SK-N-SH (cell line): ENCODE data around the gene TES. TPM values are rescaled to one million over a fixed set of nuclear protein-coding genes. Genes with fewer than 3 reads are reported as not detected.

Experiments used
- CTCF ChIA-PET: fragments of 300-600, 350-600 bp; formaldehyde crosslinking; extraction: SDS; loops from one replicate; lab custom pipeline; 2021; lab: Yijun Ruan, JAX
- POLR2A ChIA-PET: fragments of 350-600 bp; sonication (Branson Sonifier 250); formaldehyde crosslinking; extraction: SDS; loops from one replicate; lab custom pipeline; 2020; ENCODE audit warnings: antibody characterized with exemption, inconsistent platforms; lab: Yijun Ruan, JAX
- DNase-seq: peaks from one replicate; pipeline ENCODE4 v3.0.0; 2012
- H2AFZ ChIP-seq: fragments of 200-600 bp; sonication (generic); 2 replicates; pipeline ENCODE4 v1.8.1; 2016; ENCODE audit warnings: antibody characterized with exemption, mild to moderate bottlenecking, low read depth
- H3F3A ChIP-seq: fragments of 200-600 bp; sonication (generic); replicated peaks from 2 replicates; pipeline ENCODE3; 2016; ENCODE audit warnings: antibody characterized with exemption, mild to moderate bottlenecking; ENCODE audit not compliant: insufficient read depth
- H3K27ac ChIP-seq, 2 experiments: fragments of 200-500 bp in 1 of 2; fragments of 200-600 bp in 1 of 2; sonication (Bioruptor generic) in 1 of 2; sonication (generic), shearing (Covaris generic) in 1 of 2; 2 replicates each; pipeline versions ENCODE4 v1.5.1 to v1.6.1; 2014 to 2016; ENCODE audit warnings: low read depth in 2 of 2, inconsistent platforms in 1 of 2, low read length in 1 of 2, mild to moderate bottlenecking in 1 of 2, mixed read lengths in 1 of 2
- H3K27me3 ChIP-seq: fragments of 200-600 bp; sonication (generic), shearing (Covaris generic); 2 replicates; pipeline ENCODE4 v1.6.1; 2016; ENCODE audit warnings: mixed run types; ENCODE audit not compliant: insufficient read depth
- H3K36me3 ChIP-seq, 2 experiments: fragments of 200-500 bp in 1 of 2; fragments of 200-600 bp in 1 of 2; sonication (Bioruptor generic) in 1 of 2; sonication (generic) in 1 of 2; replicated peaks in 1 of 2; 2 replicates each; pipeline versions ENCODE3 to v1.5.1; 2014 to 2016; ENCODE audit warnings: low read length in 1 of 2, mild to moderate bottlenecking in 1 of 2; ENCODE audit not compliant: insufficient read depth in 2 of 2, control insufficient read depth in 1 of 2
- H3K4me1 ChIP-seq, 2 experiments: fragments of 200-500 bp in 1 of 2; fragments of 200-600 bp in 1 of 2; sonication (Bioruptor generic) in 1 of 2; sonication (generic), shearing (Covaris generic) in 1 of 2; 2 replicates each; pipeline versions ENCODE4 v1.5.1 to v1.6.1; 2014 to 2016; ENCODE audit warnings: low read depth in 1 of 2, low read length in 1 of 2, mixed run types in 1 of 2; ENCODE audit not compliant: insufficient read depth in 2 of 2, control insufficient read depth in 1 of 2
- H3K4me2 ChIP-seq: fragments of 200-600 bp; sonication (generic), shearing (Covaris generic); 2 replicates; pipeline ENCODE4 v1.6.1; 2017; ENCODE audit warnings: mixed run types
- H3K4me3 ChIP-seq, 2 experiments: fragments of 200-500 bp in 1 of 2; fragments of 200-600 bp in 1 of 2; sonication (Bioruptor generic) in 1 of 2; sonication (generic), shearing (Covaris generic) in 1 of 2; 2 replicates each; pipeline versions ENCODE4 v1.5.1 to v1.8.1; 2014 to 2016; ENCODE audit warnings: low read depth in 2 of 2, inconsistent platforms in 1 of 2, low read length in 1 of 2, mild to moderate bottlenecking in 1 of 2, mixed read lengths in 1 of 2, moderate library complexity in 1 of 2
- H3K79me2 ChIP-seq: fragments of 200-600 bp; sonication (generic); 2 replicates; pipeline ENCODE4 v1.8.1; 2017; ENCODE audit warnings: mild to moderate bottlenecking; ENCODE audit not compliant: insufficient read depth
- H3K9ac ChIP-seq: fragments of 200-600 bp; sonication (generic); 2 replicates; pipeline ENCODE4 v1.6.1; 2017; ENCODE audit warnings: mixed run types
- H3K9me2 ChIP-seq: fragments of 200-600 bp; sonication (generic); 2 replicates; pipeline ENCODE4 v1.6.1; 2017; ENCODE audit warnings: mixed run types
- H3K9me3 ChIP-seq: fragments of 200-600 bp; sonication (generic); 2 replicates; pipeline ENCODE4 v1.6.1; 2017; ENCODE audit warnings: mixed run types, mild to moderate bottlenecking, moderate library complexity
- H4K20me1 ChIP-seq: fragments of 200-600 bp; sonication (generic); 2 replicates; pipeline ENCODE4 v1.6.1; 2017; ENCODE audit warnings: mild to moderate bottlenecking, mixed run types; ENCODE audit not compliant: insufficient read depth
- CTCF ChIP-seq: fragments of 200-600 bp; sonication (generic); IDR thresholded peaks from 2 replicates; pipeline ENCODE4 v1.6.1; 2017; ENCODE audit warnings: antibody characterized with exemption, mild to moderate bottlenecking, moderate library complexity
- ELF1 ChIP-seq: IDR thresholded peaks from 2 replicates; pipeline ENCODE4 v1.4.0; 2012
- EZH2phosphoT487 ChIP-seq: fragments of 200-600 bp; sonication (generic); IDR thresholded peaks from 2 replicates; pipeline ENCODE4 v1.6.1; 2017; ENCODE audit warnings: low read depth, mixed run types, mild to moderate bottlenecking, antibody characterized with exemption, moderate library complexity, borderline replicate concordance
- FOXM1 ChIP-seq: IDR thresholded peaks from 2 replicates; pipeline ENCODE4 v1.4.0; 2012; ENCODE audit warnings: low read depth, mild to moderate bottlenecking
- GABPA ChIP-seq: IDR thresholded peaks from 2 replicates; pipeline ENCODE4 v1.4.0; 2012; ENCODE audit warnings: low read depth, mild to moderate bottlenecking
- GATA2 ChIP-seq: sonication (generic); formaldehyde crosslinking; IDR thresholded peaks from 2 replicates; pipeline ENCODE4 v1.5.0; 2020; ENCODE audit warnings: mild to moderate bottlenecking, missing genetic modification reagents
- JUND ChIP-seq: IDR thresholded peaks from 2 replicates; pipeline ENCODE4 v1.4.0; 2012
- PBX3 ChIP-seq: IDR thresholded peaks from 2 replicates; pipeline ENCODE4; 2012
- RCOR1 ChIP-seq: fragments of 150-350 bp; IDR thresholded peaks from 2 replicates; pipeline ENCODE4 v1.6.1; 2017; ENCODE audit warnings: antibody characterized with exemption, low read length
- TEAD4 ChIP-seq: IDR thresholded peaks from 2 replicates; pipeline ENCODE4 v1.4.0; 2012; ENCODE audit warnings: mild to moderate bottlenecking, borderline replicate concordance; ENCODE audit not compliant: insufficient read depth
- USF1 ChIP-seq: IDR thresholded peaks from 2 replicates; pipeline ENCODE4 v1.4.0; 2012; ENCODE audit warnings: low read depth, borderline replicate concordance
- USF2 ChIP-seq: fragments of 150-350 bp; IDR thresholded peaks from 2 replicates; pipeline ENCODE4 v1.6.1; 2017; ENCODE audit warnings: antibody characterized with exemption, low read length, low read depth, borderline replicate concordance
- YY1 ChIP-seq: IDR thresholded peaks from 2 replicates; pipeline ENCODE4 v1.4.0; 2012; ENCODE audit warnings: low read depth, mild to moderate bottlenecking
- WGBS: methylation state at CpG from one replicate; pipeline ENCODE4 v1.1.6; 2017; ENCODE audit warnings: low lambda C conversion rate; 5-methylcytosine and 5-hydroxymethylcytosine counted together
- polyA plus RNA-seq, 3 experiments: library from polyadenylated mRNA; depleted of rRNA; stranded (reverse); fragments of >200 nt; gene quantifications; 2 replicates each; pipeline ENCODE4 v1.2.3, GENCODE V29; 2012

TES gene
- polyA plus RNA-seq, 1 of the 3 experiments (the other 2 are of a cell fraction), result 9.5 TPM

GRCh38 chr7:116206141-116206540 is 4.2 kb upstream of the TES start:
- H2AFZ ChIP-seq, result no peak overlapping the region
- WGBS, result 80% methylated on average over 1 of the region's 1 CpG
- POLR2A ChIA-PET, result no interaction called here

More at GRCh38 chr7:116206141-116206540, 4.2 kb upstream of the TES start:
- no peaks in the 10 kb centered on the region for H3F3A ChIP-seq
- H3K27ac ChIP-seq, result no peak overlapping the region
- no peaks in the 10 kb centered on the region for H3K79me2 ChIP-seq
- H3K9ac ChIP-seq, result no peak overlapping the region
- H3K4me3 ChIP-seq, result no peak overlapping the region
- no peak for DNase-seq
- no peaks in the 10 kb centered on the region for H3K9me2 ChIP-seq
- H3K9me3 ChIP-seq, result peaks cover 4% of the 10 kb centered on the region; the same call in 1 of the 2 replicates
- no peak overlapping the region for H3K4me2 ChIP-seq
- CTCF ChIA-PET, result interaction anchor here (1.4 kb wide), 1 partner anchor 43 kb away, joined by 3 read pairs; no protein-coding TSS in a partner anchor
- no peak for TF ChIP-seq USF1
- TF ChIP-seq TEAD4, result no peak
- no peak for TF ChIP-seq GATA2 (CRISPR knock-in tag)
- no peak for TF ChIP-seq CTCF
- TF ChIP-seq USF2, result no peak
- no peak for TF ChIP-seq YY1
- no peak for TF ChIP-seq GABPA
- no peak for TF ChIP-seq JUND
- no peak for TF ChIP-seq PBX3
- TF ChIP-seq ELF1, result no peak
- no peak for TF ChIP-seq FOXM1
- no peak for TF ChIP-seq RCOR1
- TF ChIP-seq EZH2phosphoT487, result no peak
- TF ChIP-seq, all 33 proteins: peak for 0
- Histone ChIP-seq H4K20me1 (no peaks in the 10 kb centered on the region), H3K4me1 (peaks cover 0 to 5% of the 10 kb centered on the region in 2 experiments; a peak in 1 of 4 replicates), H3K36me3 (no peaks in the 10 kb centered on the region), H3K27me3 (peaks cover 50% of the 10 kb centered on the region)
